AG10803 (cell line): ENCODE data around the gene LACTB.

Experiments
- DNase-seq: peaks from one replicate; pipeline ENCODE4 v3.0.0; 2010; ENCODE audit warnings: low read depth
- H3K4me3 ChIP-seq: 2 replicates; pipeline ENCODE4 v1.5.1; 2011; ENCODE audit warnings: mild to moderate bottlenecking, low read length, control low read depth
- CTCF ChIP-seq: conservative IDR thresholded peaks from 2 replicates; pipeline ENCODE4 v1.5.1; 2011; ENCODE audit warnings: mild to moderate bottlenecking, low read length, control low read depth, inconsistent platforms

LACTB gene

GRCh38 chr15:63160638-63161037, 39.0 kb downstream of the LACTB start:
- TF ChIP-seq CTCF: no peak
- DNase-seq: no peak
- H3K4me3 ChIP-seq: no peak overlapping the region

GRCh38 chr15:63163217-63163616, 41.6 kb downstream of the LACTB start:
- DNase-seq: no peak
- TF ChIP-seq CTCF: no peak

GRCh38 chr15:63165166-63165859, 43.7 kb downstream of the LACTB start:
- no peak overlapping the region for H3K4me3 ChIP-seq
- DNase-seq: peak; percentile 42
- TF ChIP-seq CTCF: no peak

More at GRCh38 chr15:63163217-63163616, 41.6 kb downstream of the LACTB start:
- no peak overlapping the region for H3K4me3 ChIP-seq

GRCh38 chr15:63166219-63166618, 44.6 kb downstream of the LACTB start:
- peak; percentile 19; the same call in 1 of the 2 replicates for TF ChIP-seq CTCF
- DNase-seq: peak; percentile 21
- no peak overlapping the region for H3K4me3 ChIP-seq

GRCh38 chr15:63169788-63170187, 48.1 kb downstream of the LACTB start:
- DNase-seq: no peak
- TF ChIP-seq CTCF: no peak
- no peak overlapping the region for H3K4me3 ChIP-seq

GRCh38 chr15:63172376-63172775, 50.7 kb downstream of the LACTB start:
- DNase-seq: no peak
- no peak overlapping the region for H3K4me3 ChIP-seq
- no peak for TF ChIP-seq CTCF

GRCh38 chr15:63172851-63173451, 51.3 kb downstream of the LACTB start:
- no peak overlapping the region for H3K4me3 ChIP-seq
- DNase-seq: no peak
- no peak for TF ChIP-seq CTCF
